H1 (cell line): ENCODE measurements around the gene PRRX2. TPM values are rescaled to one million over a fixed set of nuclear protein-coding genes. Genes with fewer than 3 reads are reported as not detected.

Source experiments
- ASH2L ChIP-seq: fragments of 200-600, 300-600 bp; sonication (generic); IDR thresholded peaks from one replicate; pipeline ENCODE4 v1.7.1; 2017; ENCODE audit warnings: low read length
- BCL11A ChIP-seq, 2 experiments: IDR thresholded peaks; one replicate each; pipeline ENCODE4 v1.6.1; 2011; ENCODE audit warnings: low read depth in 2 of 2, low read length in 2 of 2, mild to moderate bottlenecking in 2 of 2
- CBX5 ChIP-seq: fragments of 300-800, 300-1000 bp; sonication (generic); IDR thresholded peaks from 2 replicates; pipeline ENCODE4 v1.7.1; 2016; ENCODE audit warnings: antibody characterized with exemption, low read length, low read depth
- KDM4A ChIP-seq: IDR thresholded peaks from one replicate; pipeline ENCODE4 v1.7.1; 2012; ENCODE audit warnings: low read depth, mild to moderate bottlenecking, moderate library complexity, low read length, inconsistent platforms; ENCODE audit not compliant: severe bottlenecking
- SAP30 ChIP-seq: fragments of 300-600 bp; sonication (generic); IDR thresholded peaks from 2 replicates; pipeline ENCODE4 v1.7.1; 2012; ENCODE audit warnings: low read length, moderate library complexity, mild to moderate bottlenecking, inconsistent platforms; ENCODE audit not compliant: insufficient read depth, insufficient replicate concordance
- SP1 ChIP-seq: IDR thresholded peaks from 2 replicates; pipeline ENCODE4 v1.6.1; 2011; ENCODE audit warnings: low read depth, low read length
- SP4 ChIP-seq: IDR thresholded peaks from 2 replicates; pipeline ENCODE4 v1.6.1; 2012; ENCODE audit warnings: low read length, inconsistent platforms
- TEAD4 ChIP-seq: IDR thresholded peaks from 2 replicates; pipeline ENCODE4 v1.6.1; 2012; ENCODE audit warnings: low read depth, low read length, inconsistent platforms, mixed read lengths
- polyA plus RNA-seq, 7 experiments: library from polyadenylated mRNA; depleted of rRNA in 3 of 7; stranded (reverse) in 5 of 7; unstranded in 2 of 7; fragments of >200 nt in 5 of 7; fragments of 200-250 nt in 2 of 7; gene quantifications; 1 replicate in 5 of 7; 2 replicates in 1 of 7; 4 replicates in 1 of 7; pipeline versions ENCODE4 v1.2.1 to v1.2.3, GENCODE V29; 2011 to 2013; ENCODE audit warnings: missing spikeins in 2 of 7, mixed read lengths in 2 of 7
- total RNA-seq: library from RNA; stranded (reverse); fragmentation: NEBNext Ultra II Directional; extraction: Animal tissue kit (Norgen Biotek cat#: 25700); gene quantifications from 2 replicates; pipeline ENCODE4 v1.2.1, GENCODE V29; 2021
- TF ChIP-seq, protein P1 (sequence below): IDR thresholded peaks from 2 replicates; pipeline ENCODE4 v1.6.1; 2012; ENCODE audit warnings: inconsistent platforms

The PRRX2 gene
- total and polyA plus RNA-seq, 2 of the 8 experiments (the other 6 are each of a cell fraction or from before 2014, with no cell fraction given): 5.8 to 9.2 TPM

GRCh38 chr9:129619787-129620668 lies 45.4 kb upstream of the PRRX2 start (continued):
- TF ChIP-seq BCL11A (IDR thresholded peaks at IDR 0.05; ENCODE audit: low read depth in 2 of 2, low read length in 2 of 2) (no peak), TEAD4 (no peak), SP4 (no peak), ASH2L (no peak), KDM4A (peak; percentile 89), SP1 (no peak), SAP30 (no peak), CBX5 (no peak)
- TF ChIP-seq, protein P1, sequence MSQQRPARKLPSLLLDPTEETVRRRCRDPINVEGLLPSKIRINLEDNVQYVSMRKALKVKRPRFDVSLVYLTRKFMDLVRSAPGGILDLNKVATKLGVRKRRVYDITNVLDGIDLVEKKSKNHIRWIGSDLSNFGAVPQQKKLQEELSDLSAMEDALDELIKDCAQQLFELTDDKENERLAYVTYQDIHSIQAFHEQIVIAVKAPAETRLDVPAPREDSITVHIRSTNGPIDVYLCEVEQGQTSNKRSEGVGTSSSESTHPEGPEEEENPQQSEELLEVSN: no peak
